Measurements from ENCODE around the gene CROCC2. TPM values are rescaled to one million over a fixed set of nuclear protein-coding genes. Genes with fewer than 3 reads are reported as not detected.

The CROCC2 gene
- total RNA-seq, 1 donor from 2014 or later = not detected

DNA sequence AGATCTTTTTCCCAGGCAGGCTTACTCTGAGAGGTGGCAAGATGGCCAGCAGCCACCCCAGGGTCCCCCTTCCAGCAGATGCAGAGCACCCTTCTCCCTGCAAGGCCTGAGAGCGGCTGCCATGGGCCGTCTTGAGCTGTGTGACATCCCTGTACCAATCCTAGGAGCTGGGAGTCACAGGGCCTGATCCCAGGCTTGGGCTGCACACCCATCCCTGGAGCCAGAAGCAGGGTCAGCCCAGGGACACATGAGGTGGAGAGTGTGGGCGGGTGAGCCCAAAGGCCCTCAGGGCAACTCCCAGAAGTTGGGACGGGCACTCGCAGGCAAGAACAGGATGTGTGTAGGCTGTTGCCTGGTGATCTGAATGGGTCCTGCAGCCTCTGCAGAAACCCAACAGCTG is 40.5 kb downstream of the CROCC2 start:
- Mint-ChIP-seq H3K27me3 (ENCODE audit: low read depth) (peaks cover 22% of the 10 kb centered on the region), H3K4me1 (ENCODE audit: low read depth) (no peaks in the 10 kb centered on the region), H3K9me3 (ENCODE audit: low read depth) (peaks cover under 1% of the 10 kb centered on the region), H3K36me3 (ENCODE audit: low read depth) (no peaks in the 10 kb centered on the region), H3K4me3 (ENCODE audit: unreplicated experiment) (no peak overlapping the region), H3K27ac (ENCODE audit: unreplicated experiment) (no peak overlapping the region)
- no peak for DNase-seq (ENCODE audit: low spot score)
- TF ChIP-seq, protein P1, sequence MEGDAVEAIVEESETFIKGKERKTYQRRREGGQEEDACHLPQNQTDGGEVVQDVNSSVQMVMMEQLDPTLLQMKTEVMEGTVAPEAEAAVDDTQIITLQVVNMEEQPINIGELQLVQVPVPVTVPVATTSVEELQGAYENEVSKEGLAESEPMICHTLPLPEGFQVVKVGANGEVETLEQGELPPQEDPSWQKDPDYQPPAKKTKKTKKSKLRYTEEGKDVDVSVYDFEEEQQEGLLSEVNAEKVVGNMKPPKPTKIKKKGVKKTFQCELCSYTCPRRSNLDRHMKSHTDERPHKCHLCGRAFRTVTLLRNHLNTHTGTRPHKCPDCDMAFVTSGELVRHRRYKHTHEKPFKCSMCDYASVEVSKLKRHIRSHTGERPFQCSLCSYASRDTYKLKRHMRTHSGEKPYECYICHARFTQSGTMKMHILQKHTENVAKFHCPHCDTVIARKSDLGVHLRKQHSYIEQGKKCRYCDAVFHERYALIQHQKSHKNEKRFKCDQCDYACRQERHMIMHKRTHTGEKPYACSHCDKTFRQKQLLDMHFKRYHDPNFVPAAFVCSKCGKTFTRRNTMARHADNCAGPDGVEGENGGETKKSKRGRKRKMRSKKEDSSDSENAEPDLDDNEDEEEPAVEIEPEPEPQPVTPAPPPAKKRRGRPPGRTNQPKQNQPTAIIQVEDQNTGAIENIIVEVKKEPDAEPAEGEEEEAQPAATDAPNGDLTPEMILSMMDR (IDR thresholded peaks at IDR 0.05) = no peak

DNA sequence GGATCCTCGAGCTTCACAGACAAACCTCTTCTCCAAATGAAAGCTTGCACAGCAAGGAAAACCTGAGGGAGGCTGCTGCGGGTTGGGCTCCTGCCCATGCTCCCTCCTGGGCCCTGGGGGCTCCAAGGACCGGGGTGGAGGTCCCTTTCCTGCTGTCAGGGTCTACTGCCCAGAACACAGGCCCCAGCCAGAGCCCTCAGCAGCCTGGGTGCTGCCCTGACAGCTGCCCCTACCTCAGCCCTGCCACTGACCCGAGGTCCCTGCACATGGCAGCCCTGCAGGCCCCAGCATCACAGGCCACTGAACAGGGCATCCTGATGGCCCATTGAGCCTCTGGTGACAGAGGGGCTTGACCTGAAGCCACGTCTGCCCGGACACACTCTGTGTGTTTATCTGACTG is 41.0 kb downstream of the CROCC2 start:
- Mint-ChIP-seq H3K4me1 (ENCODE audit: low read depth) (no peaks in the 10 kb centered on the region), H3K27ac (ENCODE audit: unreplicated experiment) (no peak overlapping the region), H3K36me3 (ENCODE audit: low read depth) (no peaks in the 10 kb centered on the region), H3K27me3 (ENCODE audit: low read depth) (peaks cover 20% of the 10 kb centered on the region), H3K4me3 (ENCODE audit: unreplicated experiment) (no peak overlapping the region), H3K9me3 (ENCODE audit: low read depth) (no peaks in the 10 kb centered on the region)
- TF ChIP-seq, protein P1 (IDR thresholded peaks at IDR 0.05) = no peak
- DNase-seq (ENCODE audit: low spot score) = no peak

DNA sequence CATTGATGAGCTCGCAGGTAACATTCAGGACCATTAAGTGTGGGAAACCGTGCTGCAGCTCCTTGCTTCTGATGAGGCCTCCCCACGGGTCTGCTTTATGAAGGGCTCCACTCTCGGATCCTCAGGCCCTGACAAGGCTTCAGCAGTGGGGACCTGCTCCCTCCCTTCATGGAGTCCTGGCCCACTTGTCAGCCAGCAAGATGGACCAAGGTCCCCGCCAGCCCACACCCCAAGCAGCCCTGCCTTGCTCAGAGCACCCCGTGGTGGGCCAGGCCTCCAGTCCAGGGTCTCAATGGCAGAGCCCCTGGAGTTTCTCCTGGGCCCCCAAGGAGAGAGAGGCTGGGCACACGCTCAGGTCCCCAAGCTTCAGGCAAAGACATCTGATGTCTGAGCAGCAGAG is 41.5 kb downstream of the CROCC2 start:
- no peak for DNase-seq (ENCODE audit: low spot score)
- Mint-ChIP-seq H3K27me3 (ENCODE audit: low read depth) (peaks cover 20% of the 10 kb centered on the region), H3K4me3 (ENCODE audit: unreplicated experiment) (no peak overlapping the region), H3K36me3 (ENCODE audit: low read depth) (no peaks in the 10 kb centered on the region), H3K27ac (ENCODE audit: unreplicated experiment) (no peak overlapping the region), H3K4me1 (ENCODE audit: low read depth) (no peaks in the 10 kb centered on the region), H3K9me3 (ENCODE audit: low read depth) (no peaks in the 10 kb centered on the region)
- TF ChIP-seq, protein P1 (IDR thresholded peaks at IDR 0.05) = no peak

DNA sequence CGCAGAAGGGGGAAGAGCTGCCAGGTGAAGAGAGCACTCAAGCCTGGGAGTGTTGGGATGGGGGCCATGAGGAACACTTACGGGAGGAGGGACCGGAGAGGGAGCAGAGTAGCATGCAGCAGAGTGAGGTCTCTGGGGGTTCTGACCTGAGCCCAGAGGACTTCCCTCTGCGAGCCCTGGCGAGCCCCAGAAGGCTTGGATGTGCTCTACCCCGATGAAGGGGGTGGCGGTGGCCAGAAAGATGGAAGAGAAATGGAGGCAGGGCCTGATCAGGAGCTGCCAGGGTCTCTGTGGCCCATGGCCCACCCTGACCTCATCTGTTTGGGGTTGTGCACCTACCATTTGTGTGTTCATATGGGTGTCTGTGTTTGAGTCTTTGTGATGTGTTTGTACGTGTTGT is 42.0 kb downstream of the CROCC2 start:
- TF ChIP-seq, protein P1 (IDR thresholded peaks at IDR 0.05) = no peak
- H3K27ac Mint-ChIP-seq (ENCODE audit: unreplicated experiment) = no peak overlapping the region
- H3K4me1 Mint-ChIP-seq (ENCODE audit: low read depth) = no peaks in the 10 kb centered on the region
- H3K27me3 Mint-ChIP-seq (ENCODE audit: low read depth) = peaks cover 20% of the 10 kb centered on the region
- H3K36me3 Mint-ChIP-seq (ENCODE audit: low read depth) = no peaks in the 10 kb centered on the region
- H3K9me3 Mint-ChIP-seq (ENCODE audit: low read depth) = no peaks in the 10 kb centered on the region
- no peak overlapping the region for H3K4me3 Mint-ChIP-seq (ENCODE audit: unreplicated experiment)
- DNase-seq (ENCODE audit: low spot score) = no peak

DNA sequence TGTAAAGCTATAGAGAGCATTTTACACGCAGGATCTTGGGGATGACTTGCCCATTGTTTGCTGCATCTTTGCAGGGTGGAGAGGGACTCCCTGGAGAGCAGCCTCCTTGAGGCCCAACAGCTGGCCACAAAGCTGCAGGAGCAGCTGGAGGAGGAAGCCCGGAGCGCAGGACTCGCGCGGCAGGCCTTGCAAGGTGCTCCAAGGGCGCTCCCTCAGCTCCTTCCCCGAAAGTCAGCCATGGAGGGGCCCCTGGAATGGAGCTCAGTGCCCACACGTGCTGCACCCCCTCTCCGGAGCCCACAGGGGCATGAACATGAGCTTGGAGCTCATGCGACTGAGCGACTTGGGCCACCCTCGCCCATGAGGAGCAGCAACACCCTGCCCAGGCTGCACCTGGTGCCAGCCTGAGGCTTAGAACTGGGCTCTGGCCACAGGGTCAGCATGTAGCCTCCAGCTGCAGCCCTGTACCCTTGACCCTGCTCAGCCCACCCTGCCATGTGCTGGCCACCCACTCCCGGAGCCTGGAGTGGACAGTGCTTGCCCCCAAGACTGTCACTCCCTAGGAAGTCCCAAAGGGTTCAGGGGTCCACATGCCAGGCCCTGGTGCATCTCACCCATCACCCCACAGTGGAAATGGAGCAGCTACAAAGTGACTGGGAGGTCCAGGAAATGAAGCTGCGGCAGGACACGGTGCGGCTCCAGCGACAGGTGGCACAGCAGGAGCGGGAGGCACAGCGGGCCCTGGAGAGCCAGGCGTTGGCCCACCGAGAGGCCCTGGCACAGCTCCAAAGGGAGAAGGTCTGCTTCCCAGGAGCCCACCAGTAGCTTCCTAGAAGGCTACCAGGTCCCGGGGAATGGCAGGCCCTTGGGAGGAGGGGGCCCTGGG is 43.0 kb downstream of the CROCC2 start:
- H3K4me3 Mint-ChIP-seq (ENCODE audit: unreplicated experiment) = no peak overlapping the region
- H3K9me3 Mint-ChIP-seq (ENCODE audit: low read depth) = no peaks in the 10 kb centered on the region
- no peaks in the 10 kb centered on the region for H3K36me3 Mint-ChIP-seq (ENCODE audit: low read depth)
- H3K27me3 Mint-ChIP-seq (ENCODE audit: low read depth) = peaks cover 29% of the 10 kb centered on the region
- no peak overlapping the region for H3K27ac Mint-ChIP-seq (ENCODE audit: unreplicated experiment)
- no peaks in the 10 kb centered on the region for H3K4me1 Mint-ChIP-seq (ENCODE audit: low read depth)
- peak; percentile 86 for DNase-seq (ENCODE audit: low spot score)
- TF ChIP-seq, protein P1 (IDR thresholded peaks at IDR 0.05) = no peak

All from chondrocyte (in vitro differentiated cells).